Neural cell (in vitro differentiated cells): ENCODE results near the gene CASP6.

Source experiments
- CTCF ChIP-seq: fragments of 450-650 bp; IDR thresholded peaks from 2 replicates; pipeline ENCODE4 v1.5.1; 2014; ENCODE audit warnings: antibody characterized with exemption, mild to moderate bottlenecking, moderate library complexity; ENCODE audit not compliant: poor library complexity, severe bottlenecking
- TAF1 ChIP-seq: IDR thresholded peaks from 2 replicates; pipeline ENCODE4 v1.6.1; 2012; ENCODE audit warnings: low read depth

GRCh38 chr4:109675181-109675580 is 28.1 kb downstream of the CASP6 start:
- TF ChIP-seq CTCF (no peak), TAF1 (no peak)
